GM19023 (cell line): ENCODE results near the gene HSPA5.
"Not testable (repeated sequence)": the region's sequence is repeated elsewhere in the genome, so short reads cannot be mapped to it uniquely, and the experiment has no call there.

Experiments used
- ATAC-seq: cut with Tn5 transposase; IDR thresholded peaks from one replicate; pipeline ENCODE4 v1.9.1; 2021; ENCODE audit warnings: mild to moderate bottlenecking, moderate library complexity; ENCODE audit not compliant: unreplicated experiment

Gene HSPA5

DNA sequence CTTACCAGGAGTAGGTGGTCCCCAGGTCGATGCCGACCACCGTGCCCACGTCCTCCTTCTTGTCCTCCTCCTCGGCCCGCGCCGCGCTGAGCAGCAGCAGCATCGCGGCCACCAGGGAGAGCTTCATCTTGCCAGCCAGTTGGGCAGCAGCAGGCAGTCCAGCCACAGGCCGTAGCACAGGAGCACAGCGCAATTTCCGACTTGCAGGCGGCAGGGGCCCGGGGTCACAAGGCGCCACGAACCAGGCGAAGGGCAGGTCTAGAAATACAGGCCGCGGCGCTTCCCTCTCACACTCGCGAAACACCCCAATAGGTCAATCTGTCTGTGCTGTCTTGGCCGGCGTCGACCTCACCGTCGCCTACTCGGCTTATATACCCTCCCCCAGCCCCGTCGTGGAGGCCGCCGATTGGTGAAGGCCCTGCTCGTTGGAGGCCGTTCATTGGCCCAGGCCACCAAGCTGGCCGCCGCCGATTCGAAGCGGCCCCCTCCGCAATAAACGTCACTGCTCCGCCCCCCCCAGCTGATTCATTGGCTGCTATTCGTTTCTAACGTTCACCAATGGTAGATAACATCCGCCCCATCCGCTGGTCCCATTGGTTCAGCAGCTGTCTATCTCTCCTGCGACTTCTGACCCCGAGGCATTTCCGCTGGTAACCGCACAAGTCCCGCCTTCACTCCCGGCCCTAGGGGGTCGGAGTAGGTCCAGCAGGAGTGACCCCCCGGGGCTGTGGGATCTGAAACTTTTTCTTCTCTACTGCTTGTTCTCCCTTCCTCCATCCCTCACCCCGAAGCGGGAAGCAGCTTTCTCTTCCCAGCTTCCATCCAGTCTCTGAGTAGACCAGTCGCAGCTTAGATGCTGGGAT is at the start of gene HSPA5:
HSPA5 (minus strand) TSS at position 344 of the 863 bp plus-strand sequence; CDS start at position 127, 217 bp downstream.
- peak; percentile 91 for ATAC-seq

DNA sequence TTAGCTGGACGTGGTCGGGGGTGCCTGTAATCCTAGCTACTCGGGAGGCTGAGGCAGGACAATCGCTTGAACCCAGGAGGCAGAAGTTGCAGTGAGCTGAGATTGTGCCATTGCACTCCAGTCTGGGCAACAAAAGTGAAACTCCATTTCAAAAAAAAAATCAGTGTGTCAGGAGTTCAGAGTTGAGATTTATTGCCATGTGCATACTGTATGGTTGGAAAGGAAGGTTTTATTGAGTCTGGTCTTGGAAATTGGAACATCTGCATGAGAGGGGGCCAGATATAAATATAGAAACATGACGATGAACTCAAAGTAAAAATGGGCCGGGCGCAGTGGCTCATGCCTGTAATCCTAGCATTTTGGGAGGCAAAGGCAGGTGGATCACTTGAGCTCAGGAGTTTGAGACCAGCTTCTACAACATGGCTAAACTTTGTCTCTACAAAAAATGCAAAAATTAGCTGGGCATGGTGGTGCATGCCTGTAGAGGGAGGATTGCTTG is 45.8 kb upstream of the HSPA5 start:
- not testable (repeated sequence) for ATAC-seq

GRCh38 chr9:125284855-125285254 is 43.7 kb upstream of the HSPA5 start:
- no peak for ATAC-seq

DNA sequence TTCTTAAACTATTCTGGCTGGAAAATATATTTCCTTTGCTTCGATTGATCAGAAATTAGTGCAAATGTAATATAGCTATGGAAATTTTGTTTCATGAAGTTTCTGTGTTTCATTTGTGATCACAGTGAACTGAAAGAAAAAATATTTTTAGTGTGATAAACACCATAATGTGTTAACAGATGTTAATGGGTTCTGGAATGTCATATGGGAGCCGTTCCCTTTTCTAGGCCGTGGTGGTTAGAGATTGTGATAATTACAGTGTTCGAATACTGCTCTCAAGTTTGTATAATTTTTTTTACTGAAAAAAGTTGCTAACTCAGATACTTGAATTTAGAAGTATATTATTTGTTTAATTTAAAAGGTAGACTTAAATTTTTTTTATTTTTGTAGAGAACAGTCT is 39.8 kb upstream of the HSPA5 start:
- ATAC-seq, result no peak

DNA sequence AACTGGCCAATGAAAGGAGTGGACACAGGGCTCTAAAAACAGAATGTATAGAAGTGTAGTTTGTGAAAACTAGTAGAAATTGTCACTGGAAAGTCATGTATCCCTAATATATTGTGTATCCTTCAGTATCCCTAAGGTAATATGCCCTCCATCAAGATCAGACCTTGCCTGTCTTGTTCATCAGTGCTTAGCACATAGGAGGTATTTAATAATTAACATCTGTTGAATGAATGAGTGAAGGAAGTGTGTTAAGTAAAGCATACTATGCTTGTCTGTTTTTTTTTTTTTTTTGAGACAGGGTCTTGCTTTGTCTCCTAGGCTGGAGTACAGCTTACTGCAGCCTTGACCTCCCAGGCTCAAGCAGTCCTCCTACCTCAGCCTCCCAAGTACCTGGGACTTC is 36.3 kb upstream of the HSPA5 start:
- ATAC-seq, result no peak

DNA sequence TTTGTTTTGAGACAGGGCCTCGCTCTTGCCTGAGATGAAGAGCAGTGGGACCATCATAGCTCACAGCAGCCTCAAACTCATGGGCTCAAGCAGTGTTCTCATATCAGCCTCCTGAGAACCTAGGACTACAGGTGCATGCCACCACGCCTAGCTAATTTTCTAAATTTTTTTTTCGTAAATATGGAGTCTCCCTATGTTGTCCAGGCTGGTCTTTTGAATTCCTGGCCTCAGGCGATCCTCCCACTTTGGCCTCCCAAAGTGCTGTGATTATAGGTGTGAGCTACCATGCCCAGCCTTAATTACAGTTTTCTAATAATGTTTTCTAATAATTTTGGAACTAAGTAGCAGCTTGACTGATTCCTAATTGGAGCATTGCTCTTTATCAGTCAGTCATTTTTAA is 35.6 kb upstream of the HSPA5 start:
- ATAC-seq, result no peak

DNA sequence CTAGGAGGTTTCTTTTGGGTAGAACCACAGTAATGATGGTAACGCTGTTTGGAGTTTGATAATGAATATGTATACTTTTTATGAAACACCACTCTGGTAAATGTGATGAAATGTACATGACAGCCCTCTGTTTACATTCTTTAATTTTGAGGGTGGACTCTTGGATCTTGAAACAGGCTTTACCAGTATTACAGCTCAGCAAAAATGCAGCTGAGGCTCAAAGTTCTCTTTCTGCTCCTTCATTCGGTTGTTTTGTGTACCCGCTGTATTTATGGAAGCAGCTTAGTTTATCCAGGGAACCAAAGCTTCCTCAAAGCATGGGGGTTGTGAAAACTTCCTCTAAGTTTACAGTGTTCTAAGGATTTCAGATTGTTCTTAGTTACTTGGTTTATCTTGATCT is 31.6 kb upstream of the HSPA5 start:
- ATAC-seq, result no peak

DNA sequence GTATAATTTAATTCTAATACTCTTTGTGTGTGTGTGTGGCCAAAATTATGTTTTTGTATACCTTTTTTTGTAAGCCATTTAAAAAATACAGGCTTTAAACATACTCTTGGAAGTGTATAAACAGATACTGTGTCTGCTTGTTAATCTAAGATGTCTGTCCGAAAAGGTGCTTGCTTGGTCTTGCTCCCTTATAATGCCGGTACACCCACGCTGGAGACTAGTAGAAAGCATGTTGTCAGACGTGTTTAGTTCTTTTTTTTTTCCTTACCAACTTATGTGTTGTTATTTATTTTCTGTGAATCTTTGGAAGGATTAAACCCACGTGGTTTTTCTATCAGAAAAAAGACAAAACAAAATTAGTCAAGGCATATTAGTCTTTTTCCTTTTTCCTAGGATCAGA is 29.9 kb upstream of the HSPA5 start:
- ATAC-seq, result no peak

GRCh38 chr9:125269014-125269397 is 27.9 kb upstream of the HSPA5 start:
- ATAC-seq, result no peak

GRCh38 chr9:125268394-125269013 is 27.4 kb upstream of the HSPA5 start:
- no peak for ATAC-seq

- ATAC-seq, result not testable (repeated sequence)
Observed at GRCh38 chr9:125264068-125264467, 22.9 kb upstream of the HSPA5 start.

DNA sequence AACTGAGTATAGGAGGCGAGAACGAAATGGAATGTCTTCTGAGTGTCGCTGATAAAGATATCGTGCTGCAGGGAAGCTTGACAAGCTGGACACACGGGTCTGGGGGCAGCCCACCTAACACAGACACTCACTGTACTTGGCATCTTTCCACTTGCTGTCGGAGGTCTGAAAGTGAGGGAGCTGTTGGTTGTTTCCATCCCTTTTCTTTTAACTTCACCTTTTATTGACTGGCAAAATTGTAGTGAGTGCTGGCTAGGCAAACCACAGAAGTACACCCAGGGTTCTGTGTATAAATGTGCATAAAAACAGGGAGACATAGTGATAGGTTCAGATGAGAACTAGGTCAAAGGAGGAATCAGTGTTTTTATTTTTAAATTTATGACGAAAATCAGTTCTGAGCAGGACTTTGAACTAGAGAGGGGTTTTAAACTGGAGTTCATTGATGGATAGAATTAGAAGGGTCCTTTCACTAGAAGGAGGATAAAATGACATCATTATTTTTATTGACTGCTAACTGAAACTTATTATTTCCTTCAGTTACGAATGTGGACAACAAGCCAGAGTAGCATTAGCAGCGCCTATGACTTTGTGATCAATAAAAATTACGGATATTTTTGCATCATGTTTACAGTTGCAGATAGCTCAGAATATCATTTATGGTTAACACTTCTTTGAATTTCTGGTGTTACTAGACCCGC is 21.3 kb upstream of the HSPA5 start:
- ATAC-seq, result no peak

DNA sequence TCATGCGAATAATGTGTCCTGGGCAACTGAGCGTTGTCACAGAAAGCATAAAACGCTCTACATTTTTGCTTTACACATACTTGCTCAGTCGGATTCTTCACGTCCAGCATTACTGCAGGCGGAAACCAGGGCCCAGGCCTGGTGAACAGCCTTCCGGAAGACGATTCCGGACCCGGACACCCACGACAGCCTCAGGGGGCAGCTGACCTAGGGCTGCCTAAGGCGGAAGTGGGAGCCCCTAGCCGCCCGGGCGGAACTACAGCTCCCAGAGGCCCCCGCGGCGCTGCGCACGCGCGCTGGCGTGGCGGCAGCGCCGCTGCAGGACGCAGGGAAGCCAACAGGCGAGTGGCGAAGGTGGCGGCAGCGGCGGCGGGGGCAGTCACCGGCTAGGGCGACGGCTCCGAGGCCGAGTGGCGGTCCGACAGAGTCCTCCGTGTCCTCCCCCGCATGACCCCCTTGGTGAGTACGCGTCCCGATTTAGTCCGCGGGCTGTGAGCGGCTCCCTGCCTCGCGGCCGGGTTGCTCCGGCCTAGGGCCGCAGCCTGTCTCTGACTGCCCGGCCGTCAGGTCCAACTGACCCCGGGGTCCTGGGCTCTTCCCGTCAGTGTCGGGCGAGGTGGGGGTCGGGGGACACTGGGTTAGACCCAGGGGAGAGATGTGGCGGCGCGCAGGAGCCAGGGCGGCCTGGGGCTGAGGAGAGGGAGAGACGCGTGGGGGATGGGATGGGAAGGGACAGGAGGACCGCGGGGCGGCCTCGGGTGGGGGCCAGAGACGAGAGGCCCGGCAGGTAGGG is 20.6 kb upstream of the HSPA5 start, which contains the start of gene GAPVD1:
GAPVD1 (plus strand) TSS at position 326 of the 793 bp plus-strand sequence. CDS start 37,096 bp downstream, outside the sequence.
- peak; percentile 89 for ATAC-seq

GRCh38 chr9:125260561-125260960 is 19.4 kb upstream of the HSPA5 start:
- ATAC-seq, result no peak

- ATAC-seq, result no peak
Observed at GRCh38 chr9:125258832-125259534, 17.8 kb upstream of the HSPA5 start.

- no peak for ATAC-seq
Observed at GRCh38 chr9:125258160-125258785, 17.1 kb upstream of the HSPA5 start.

DNA sequence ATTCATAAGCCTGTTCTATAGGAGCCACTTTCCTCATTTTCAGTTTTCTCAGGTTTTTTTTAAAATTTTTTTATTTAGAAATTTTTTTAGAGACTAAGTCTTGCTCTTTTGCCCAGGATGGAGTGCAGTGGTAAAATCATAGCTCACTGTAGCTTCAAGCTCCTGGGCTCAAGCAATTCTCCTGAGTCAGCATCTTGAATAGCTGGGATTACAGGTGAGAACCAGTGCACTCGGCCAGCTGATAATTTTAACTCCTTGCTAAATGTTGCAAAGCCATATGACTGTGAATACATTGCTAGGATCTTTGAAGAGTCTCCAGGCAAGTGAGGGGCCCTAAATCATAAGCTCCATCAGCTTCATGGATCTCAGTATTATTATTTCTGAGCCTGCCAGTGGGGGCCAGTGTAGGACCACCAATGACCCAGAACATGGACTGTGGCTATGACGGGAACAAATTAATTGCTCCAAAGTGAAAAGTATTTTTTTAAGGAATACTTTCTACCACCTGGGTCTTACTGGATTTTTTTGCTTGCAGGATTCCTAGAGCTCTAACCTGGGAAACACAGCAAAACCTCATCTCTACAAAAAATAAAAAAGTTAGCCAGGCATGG is 14.7 kb upstream of the HSPA5 start:
- no peak for ATAC-seq

DNA sequence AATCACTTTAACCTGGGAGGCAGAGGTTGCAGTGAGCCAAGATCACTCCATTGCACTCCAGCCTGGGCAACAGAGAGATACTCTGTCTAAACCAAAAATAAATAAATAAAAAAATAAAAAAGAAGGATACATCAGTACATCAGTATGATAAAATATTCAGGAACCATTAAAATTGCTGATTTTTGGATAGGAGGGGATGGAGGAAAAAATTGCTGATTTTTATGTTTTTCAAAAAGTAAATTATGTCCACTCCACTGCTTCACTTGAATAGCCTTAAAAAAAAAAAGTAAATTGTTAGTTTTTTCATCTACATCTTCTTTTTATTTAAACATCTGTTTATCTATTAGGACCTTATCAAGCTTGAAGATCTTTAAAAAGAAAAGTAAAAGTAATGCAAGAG is 13.1 kb upstream of the HSPA5 start:
- no peak for ATAC-seq

GRCh38 chr9:125246261-125246667 is 5.1 kb upstream of the HSPA5 start:
- ATAC-seq, result no peak
